Hematopoietic multipotent progenitor cell treated with erythropoietin and hydrocortisone succinate and interleukin-3 and kit ligand, for 6 days (in vitro differentiated cells): ENCODE results near the gene FADS2.

Experiments
- DNase-seq: peaks from one replicate; pipeline ENCODE4 v3.0.0-alpha.2; 2015

Gene FADS2

GRCh38 chr11:61847914-61848581 lies 19.9 kb downstream of the FADS2 start:
- DNase-seq = no peak

DNA sequence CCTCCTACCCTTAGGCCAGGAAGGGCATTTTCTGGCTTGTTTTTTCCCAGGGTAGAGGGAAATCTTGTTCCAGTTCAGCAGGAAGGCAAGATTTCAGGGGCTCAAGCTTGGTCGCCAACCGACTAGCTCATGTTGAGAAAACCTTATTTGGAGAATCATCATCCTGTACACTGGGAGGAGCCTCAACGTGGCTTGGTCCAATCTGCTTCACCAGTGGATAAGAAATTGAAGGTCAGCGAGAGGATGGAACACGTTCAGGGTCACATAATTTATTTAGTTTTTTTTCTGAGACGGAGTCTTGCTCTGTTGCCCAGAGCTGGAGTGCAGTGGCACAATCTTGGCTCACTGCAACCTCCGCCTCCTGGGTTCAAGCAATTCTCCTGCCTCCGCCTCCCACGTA lies 20.5 kb downstream of the FADS2 start:
- DNase-seq = no peak

DNA sequence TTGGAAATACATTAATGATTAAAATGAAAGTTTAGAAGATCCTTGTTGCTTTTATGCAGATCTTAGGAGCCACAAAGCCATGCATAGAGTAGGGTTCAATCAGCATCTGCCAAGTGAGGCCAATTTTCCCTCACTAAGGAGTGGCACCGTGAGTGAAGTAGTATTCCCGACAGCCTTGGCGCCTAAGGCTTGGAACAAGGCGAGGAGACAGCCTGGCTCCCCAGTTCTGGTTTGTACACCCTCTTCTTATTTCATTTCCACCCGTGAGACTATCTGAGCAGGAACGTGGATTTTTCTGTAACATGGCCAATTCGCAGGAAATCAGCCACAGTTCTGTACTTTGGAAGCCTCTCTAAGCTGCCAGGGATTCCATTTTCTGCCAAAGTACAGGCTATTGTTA lies 22.6 kb downstream of the FADS2 start:
- DNase-seq = no peak

GRCh38 chr11:61851113-61851899 lies 23.2 kb downstream of the FADS2 start:
- no peak for DNase-seq

DNA sequence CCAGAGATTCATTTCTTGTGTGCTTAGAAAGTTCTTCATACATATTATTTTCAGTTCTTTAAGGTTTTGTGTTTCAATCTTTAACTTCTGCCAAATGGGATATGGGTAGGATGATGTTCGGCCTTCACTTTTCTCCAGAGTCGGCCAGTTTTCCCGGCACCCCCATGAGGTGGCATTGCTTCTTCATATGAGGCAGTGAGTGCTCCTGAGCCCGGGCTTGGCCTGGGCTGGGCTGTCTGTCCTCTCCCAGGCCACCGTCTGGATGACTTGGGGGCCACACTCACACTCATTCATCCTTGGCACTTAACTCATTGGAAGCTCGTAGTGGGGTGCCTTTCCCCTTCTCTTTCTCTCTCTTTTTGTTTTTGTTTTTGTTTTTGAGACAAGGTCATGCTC lies 23.8 kb downstream of the FADS2 start:
- DNase-seq = no peak

DNA sequence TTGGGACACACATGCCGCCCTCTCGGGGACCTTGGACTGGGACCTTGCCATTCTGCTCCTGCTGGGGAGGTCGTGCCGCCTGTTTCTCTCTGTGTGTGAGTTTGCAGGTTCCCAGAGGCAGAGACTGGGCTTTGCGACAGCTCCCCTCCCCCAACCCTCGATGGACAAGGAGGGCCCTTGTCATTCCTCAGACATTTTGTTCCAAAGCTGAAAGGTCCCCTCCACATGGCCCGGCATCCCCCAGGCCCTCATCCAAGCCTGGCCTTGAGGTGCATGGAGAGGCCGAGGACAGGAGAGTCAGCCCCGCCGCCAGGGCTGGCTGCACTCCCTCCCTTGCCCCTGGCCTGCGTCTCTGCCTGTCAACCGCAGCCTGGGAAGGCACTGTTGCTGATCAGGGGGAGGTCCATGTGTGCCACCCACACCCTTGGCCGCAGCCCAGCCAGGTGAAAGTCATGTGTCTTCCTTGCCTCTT lies 25.6 kb downstream of the FADS2 start:
- no peak for DNase-seq

GRCh38 chr11:61854206-61854895 lies 26.3 kb downstream of the FADS2 start:
- DNase-seq = no peak

GRCh38 chr11:61854966-61855714 lies 27.0 kb downstream of the FADS2 start:
- DNase-seq = no peak

DNA sequence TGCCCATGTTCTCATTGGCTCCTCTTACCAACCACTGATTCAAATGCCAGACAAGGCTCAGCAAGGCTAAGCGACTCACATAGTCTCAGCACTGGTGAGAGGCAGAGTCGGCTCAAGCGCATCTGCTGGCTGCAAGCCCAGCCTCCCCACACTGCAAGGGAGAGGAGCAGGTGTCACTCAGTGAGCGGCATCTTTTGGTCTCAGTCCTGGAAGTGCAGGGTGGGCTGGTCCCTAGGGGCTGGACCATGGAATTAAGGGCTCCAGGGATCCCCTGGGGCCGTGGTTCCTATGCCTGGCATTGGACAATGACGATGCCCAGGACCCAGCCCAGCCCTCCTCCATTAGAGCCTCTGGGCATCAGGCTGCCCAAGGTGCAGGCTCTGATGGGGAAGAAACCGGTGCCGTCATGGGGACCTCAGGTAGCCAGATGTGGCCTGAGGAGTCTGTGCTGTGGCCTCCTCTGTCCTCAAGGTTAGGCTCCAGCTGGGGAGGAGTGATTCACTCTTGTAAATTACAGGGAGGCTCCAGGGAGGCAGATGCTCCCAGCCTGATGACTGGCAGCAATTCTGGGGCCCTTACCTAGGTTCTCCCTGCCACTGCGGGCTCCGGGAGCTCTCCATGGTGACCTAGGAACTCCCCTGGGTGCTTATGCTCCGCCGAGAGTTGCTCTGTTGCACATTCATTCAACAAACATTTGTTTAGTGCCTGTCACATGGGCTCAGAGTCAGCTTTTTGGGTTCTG lies 28.0 kb downstream of the FADS2 start:
- DNase-seq = no peak

DNA sequence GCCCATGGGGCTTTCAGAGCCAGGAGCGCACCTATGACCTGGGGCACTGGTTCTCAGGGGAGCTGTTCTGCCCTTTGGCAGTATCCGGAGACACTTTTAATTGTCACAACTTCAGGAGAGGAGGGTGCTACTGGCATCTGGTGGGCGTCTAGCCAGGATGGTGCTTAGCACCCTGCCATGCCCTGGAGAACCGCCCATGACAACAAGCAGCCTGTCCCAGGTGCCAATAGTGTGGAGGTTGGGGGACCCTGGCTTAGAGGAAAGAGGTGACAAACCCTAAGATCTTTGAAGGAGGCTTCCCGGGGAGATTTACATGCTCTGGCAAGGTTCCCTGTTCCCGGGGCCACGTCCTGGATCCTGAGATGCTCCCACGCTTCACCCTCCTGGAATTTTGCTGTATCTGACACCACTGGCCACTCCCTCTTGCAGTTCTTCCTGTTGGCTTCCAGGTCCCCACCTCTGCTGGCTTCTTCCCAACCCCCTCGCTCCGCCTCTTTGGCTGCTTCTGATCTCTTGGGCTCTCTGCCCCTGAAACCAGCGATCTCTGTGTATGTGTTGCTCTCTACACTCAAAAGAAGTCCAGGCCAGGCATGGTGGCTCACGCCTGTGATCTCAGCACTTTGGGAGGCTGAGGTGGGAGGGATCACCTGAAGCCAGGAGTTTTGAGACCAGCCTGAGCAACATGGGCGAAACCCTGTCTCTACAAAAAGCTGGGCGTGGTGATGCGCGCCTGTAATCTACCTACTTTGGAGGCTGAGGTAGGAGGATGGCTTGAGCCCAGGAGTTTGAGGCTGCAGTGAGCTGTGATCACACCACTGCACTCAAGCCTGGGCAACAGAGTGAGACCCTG lies 32.2 kb downstream of the FADS2 start:
- DNase-seq = peak; percentile 39

DNA sequence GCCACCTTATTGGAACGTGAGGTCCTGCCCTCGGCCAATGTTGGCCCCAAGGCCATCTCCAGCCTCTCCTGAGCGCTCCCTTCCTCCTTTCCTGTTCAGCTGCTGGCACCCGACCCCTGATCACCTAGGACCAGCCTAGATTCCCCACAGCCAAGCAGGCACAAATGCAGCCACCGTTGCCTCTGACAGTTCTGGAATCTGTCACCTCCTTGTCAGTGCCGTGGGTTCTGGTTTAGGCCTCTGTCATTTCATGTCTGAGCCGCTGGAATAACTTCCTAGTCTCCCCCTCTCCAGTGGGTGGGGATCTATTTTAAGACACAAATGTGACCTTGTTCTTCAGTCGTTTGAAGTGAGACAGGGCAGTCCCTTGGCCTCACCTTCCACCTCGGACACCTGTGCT lies 33.5 kb downstream of the FADS2 start:
- no peak for DNase-seq

- no peak for DNase-seq
Observed at GRCh38 chr11:61862714-61863547, 34.8 kb downstream of the FADS2 start.

DNA sequence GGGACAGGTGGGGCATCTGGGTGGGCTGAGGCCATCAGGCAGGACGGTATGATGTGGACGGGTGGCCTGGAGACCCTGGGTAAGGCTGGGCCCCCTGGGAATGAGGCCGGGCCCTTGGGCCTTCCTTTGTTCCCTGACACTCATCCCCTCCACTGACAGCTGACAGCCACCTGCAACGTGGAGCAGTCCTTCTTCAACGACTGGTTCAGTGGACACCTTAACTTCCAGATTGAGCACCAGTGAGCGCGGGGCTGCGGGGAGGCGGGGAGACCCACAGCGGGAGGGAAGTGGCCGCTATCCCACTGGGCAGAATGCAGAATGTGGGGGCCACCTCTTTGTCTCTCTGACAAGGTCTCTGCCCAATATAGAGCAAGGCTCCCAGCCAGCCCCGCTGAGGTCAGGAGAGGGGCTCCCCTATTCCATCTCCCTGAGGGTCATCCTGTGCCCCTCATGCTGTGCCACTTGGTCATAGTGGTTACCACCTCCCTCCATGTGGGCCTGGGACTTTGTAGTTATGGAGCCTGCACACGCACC lies 35.5 kb downstream of the FADS2 start:
- no peak for DNase-seq

- no peak for DNase-seq
Observed at GRCh38 chr11:61864814-61865775, 37.0 kb downstream of the FADS2 start.

DNA sequence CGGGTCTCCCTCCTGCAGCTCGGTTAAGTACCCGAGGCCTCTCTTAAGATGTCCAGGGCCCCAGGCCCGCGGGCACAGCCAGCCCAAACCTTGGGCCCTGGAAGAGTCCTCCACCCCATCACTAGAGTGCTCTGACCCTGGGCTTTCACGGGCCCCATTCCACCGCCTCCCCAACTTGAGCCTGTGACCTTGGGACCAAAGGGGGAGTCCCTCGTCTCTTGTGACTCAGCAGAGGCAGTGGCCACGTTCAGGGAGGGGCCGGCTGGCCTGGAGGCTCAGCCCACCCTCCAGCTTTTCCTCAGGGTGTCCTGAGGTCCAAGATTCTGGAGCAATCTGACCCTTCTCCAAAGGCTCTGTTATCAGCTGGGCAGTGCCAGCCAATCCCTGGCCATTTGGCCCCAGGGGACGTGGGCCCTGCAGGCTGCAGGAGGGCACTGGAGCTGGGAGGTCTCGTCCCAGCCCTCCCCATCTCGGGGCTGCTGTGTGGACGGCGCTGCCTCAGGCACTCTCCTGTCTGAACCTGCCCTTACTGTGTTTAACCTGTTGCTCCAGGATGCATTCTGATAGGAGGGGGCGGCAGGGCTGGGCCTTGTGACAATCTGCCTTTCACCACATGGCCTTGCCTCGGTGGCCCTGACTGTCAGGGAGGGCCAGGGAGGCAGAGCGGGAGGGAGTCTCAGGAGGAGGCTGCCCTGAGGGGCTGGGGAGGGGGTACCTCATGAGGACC lies 38.3 kb downstream of the FADS2 start:
- DNase-seq = no peak

DNA sequence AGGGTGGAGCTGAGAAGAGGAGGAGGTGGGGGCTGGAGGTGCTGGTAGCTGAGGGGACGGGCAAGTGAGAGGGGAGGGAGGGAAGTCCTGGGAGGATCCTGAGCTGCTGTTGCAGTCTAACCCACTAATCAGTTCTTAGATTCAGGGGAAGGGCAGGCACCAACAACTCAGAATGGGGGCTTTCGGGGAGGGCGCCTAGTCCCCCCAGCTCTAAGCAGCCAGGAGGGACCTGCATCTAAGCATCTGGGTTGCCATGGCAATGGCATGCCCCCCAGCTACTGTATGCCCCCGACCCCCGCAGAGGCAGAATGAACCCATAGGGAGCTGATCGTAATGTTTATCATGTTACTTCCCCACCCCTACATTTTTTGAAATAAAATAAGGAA lies 38.9 kb downstream of the FADS2 start:
- DNase-seq = no peak

GRCh38 chr11:61868571-61869428 lies 40.7 kb downstream of the FADS2 start:
- DNase-seq = peak; percentile 63

GRCh38 chr11:61869429-61869707 lies 41.3 kb downstream of the FADS2 start:
- peak; percentile 74 for DNase-seq
